ENCODE measurements around the gene MAD2L2.

The MAD2L2 gene

GRCh38 chr1:11626551-11626950, 54.4 kb downstream of the MAD2L2 start:
- DNase-seq: no peak
